GM18870 (cell line): ENCODE data around the gene PLA2R1.

Source experiments
- ATAC-seq: cut with Tn5 transposase; IDR thresholded peaks from one replicate; pipeline ENCODE4 v1.9.1; 2021; ENCODE audit warnings: moderate library complexity; ENCODE audit not compliant: unreplicated experiment

PLA2R1 gene

DNA sequence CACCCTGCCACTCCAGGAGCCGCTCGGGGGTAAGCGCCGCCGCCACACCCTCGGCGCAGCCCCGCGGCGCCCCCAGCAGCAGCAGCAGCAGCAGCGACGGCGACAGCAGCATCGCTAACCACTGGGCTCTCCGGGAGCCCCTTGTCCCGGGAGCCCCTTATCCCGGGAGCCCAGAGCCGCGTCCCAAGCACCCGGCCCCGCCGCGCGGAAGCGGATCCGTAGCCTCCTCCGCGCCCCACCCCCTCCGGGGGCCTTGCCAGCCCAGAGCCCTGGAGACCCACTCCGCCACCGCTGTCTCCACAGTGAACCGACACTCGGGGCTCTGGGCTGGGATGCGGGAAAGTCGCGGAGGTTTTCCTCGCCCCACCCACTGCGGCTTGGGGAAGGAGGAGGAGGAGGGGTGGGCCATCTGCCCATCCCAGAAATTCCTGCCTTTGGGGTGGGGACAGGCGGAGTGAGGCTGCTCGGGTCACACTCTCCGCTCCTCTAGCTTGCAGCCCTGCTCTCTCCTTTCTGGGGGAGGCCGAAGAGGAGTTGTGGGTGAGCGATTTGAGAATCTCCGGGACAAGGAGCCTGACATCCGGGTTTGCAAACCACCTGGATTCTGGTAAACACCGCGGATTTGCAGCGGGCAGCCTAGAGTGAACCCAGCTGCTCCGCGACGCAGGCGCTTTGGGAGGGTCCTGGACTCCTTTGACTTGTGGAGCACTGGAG lies at the start of gene PLA2R1:
PLA2R1 (minus strand) TSS at position 324 of the 714 bp plus-strand sequence; CDS start at position 112, 212 bp downstream.
- no peak for ATAC-seq

GRCh38 chr2:160110674-160111239 lies 48.3 kb upstream of the PLA2R1 start:
- ATAC-seq = no peak

DNA sequence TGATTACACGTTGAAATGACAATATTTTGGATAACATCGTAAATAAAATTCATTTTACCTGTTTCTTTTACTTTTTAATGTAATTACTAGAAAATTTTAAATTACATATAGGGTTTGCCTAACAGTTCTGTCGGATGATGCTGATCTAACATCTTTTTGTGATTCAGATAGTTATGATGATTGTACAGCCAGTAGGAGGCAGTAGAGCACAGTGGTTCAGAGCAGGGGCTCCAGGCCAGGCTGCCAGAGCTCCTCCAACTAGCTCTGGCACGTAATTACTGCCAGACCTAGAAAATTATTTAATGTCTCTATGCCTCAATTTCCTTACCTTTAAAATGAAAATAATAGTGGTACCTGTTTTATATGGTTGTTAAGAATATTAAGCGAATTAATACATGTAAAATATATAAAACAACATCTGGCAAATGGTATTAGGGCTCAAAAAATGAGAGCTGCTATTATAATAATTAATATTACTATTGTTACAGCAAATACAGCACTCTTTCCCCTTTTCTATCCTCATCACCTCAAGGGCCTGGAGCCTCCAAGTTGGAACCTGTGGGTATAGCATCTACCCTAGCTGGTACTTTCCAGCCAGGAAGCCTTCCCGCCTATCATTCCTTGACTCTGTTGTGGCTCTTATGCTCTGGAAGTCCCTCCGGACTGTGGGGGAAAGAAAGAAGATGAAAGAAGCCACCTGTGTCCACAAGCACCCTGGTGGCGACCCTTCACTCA lies 47.7 kb upstream of the PLA2R1 start:
- peak; percentile 74 for ATAC-seq

- ATAC-seq = no peak
Observed at GRCh38 chr2:160109243-160109642, 46.8 kb upstream of the PLA2R1 start.

- no peak for ATAC-seq
Observed at GRCh38 chr2:160108646-160109045, 46.2 kb upstream of the PLA2R1 start.

GRCh38 chr2:160105366-160105765 lies 43.0 kb upstream of the PLA2R1 start:
- ATAC-seq = no peak

- ATAC-seq = no peak
Observed at GRCh38 chr2:160104115-160104514, 41.7 kb upstream of the PLA2R1 start.

GRCh38 chr2:160097326-160097725 lies 34.9 kb upstream of the PLA2R1 start:
- ATAC-seq = no peak

GRCh38 chr2:160096409-160096808 lies 34.0 kb upstream of the PLA2R1 start:
- ATAC-seq = peak; percentile 87

DNA sequence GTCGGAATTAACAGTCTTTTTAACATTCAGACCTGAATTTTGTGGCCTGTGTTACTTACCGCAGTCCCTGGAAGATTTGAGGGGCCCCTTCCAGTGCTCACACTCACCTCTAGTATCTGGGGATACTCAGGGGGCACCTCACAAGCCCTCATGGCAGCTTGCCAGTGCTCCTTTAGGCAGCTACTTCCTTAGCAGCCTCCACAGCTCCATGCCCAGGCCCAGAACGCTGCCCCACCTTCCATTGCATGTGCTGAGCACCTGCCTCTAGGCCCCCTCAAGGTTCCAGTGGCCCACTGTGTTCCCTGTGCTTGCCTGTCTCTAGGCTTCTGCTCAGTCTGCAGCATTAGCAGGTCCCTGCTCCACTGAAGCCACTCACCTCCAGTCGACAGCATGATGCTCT lies 30.0 kb upstream of the PLA2R1 start:
- ATAC-seq = no peak

- no peak for ATAC-seq
Observed at GRCh38 chr2:160091381-160091780, 29.0 kb upstream of the PLA2R1 start.

GRCh38 chr2:160087854-160088745 lies 25.7 kb upstream of the PLA2R1 start:
- no peak for ATAC-seq

DNA sequence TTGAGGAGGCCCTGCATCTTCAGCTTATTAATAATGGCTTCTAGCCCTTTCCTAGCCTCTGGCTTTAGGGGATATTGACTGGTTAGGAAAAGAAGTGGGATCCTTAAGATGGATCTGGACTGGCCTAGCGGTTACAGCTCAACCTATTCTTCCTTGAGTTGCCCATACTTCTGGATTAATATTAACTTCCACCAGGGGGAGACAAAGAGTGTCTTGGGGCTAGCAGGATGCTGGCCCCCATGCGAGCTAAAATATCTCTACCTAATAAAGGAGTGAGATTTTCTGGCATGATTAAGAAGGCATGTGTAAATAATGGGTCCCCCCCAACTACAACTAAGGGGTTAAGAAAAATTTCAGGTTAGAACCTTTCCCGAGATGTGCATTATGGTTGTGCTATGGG lies 23.2 kb upstream of the PLA2R1 start:
- ATAC-seq = no peak

DNA sequence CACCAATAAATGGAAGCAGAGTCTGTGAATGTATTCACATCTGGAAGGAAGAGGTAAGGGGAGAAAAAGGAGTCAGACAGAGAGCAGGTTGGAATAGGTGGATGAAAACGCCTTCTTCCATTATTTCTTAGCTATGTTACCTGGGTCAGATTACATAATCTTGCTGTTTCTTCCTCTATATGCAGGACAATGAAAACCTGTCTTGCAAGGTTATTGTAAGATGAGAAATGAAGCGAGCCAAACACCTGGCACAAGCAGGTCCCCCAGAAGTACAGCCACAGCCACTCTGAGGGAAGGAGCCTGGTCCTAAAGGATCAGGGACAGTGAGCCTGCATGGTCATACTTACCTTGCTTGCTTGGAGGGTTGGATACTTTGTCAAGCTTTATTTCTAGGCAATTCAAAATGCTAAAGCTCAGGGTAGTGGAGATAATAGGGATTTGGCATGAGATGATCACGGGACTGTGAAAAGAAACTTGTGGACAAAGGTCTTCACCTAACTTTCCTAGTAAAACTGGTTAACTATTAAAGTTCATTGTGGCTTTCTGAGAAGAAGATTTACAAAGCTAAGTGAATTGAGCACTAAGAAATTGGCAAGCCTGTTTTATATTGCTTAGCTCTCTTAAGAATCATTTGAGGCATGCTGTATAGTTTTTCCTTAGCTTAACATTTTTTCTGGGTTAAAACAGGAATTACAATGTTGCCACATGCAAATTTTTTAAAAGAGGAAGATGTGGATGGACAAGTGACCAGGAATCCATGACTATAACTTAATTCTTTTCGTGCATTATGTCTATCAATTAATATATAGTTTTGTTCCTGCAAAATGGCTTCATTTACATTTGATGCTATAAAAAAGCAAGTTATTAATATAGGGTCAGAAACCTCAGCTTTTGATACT lies 15.7 kb upstream of the PLA2R1 start:
- no peak for ATAC-seq

DNA sequence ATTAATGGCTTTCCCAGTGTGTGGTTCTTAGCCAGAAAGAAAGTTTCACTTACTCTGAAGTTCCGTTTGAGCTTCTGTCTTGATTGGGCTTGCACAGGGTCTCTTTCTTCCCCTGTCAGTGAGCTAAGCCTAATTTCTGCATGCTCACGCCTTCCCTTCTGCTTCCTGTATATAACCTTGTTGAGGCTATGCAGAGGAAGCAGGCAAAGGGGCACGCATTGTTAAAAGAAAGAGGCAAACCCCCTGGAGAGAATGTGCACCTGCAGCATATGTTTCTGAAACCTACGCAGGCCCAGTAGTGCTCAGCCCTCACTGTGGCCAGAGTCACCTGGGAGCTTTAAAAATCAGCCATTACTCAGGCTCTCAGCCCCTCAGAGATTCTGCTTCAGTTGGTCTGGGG lies 14.5 kb upstream of the PLA2R1 start:
- ATAC-seq = no peak

- no peak for ATAC-seq
Observed at GRCh38 chr2:160076241-160076640, 13.8 kb upstream of the PLA2R1 start.

- ATAC-seq = no peak
Observed at GRCh38 chr2:160075171-160075570, 12.8 kb upstream of the PLA2R1 start.

DNA sequence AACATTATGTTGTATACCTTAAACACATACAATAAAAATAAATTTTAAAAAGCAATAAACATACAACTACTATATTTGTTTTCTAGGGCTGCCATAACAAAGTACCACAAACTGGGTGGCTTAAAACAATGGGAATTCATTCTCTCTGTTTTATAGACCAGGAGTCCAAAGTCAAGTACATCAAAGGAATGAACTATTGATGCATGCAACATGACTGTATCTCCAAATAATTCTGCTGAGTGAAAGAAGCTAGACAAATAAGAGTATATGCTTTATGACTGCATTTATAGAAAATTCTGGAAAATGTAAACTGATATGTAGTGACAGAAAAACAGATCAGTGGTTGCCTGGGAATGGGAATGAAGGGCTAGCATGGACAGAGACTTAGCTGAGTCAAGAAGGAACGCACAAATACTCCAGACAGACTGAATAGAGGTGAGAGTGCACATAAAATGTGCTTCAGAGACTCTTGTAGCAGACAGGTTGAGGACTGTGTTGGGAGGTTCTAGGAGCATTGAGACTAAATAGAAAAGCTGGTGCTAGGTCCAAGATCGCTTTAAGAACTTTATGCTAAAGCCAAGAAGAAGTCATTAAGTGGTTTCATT lies 11.0 kb upstream of the PLA2R1 start:
- no peak for ATAC-seq

- ATAC-seq = no peak
Observed at GRCh38 chr2:160068906-160069305, 6.5 kb upstream of the PLA2R1 start.

DNA sequence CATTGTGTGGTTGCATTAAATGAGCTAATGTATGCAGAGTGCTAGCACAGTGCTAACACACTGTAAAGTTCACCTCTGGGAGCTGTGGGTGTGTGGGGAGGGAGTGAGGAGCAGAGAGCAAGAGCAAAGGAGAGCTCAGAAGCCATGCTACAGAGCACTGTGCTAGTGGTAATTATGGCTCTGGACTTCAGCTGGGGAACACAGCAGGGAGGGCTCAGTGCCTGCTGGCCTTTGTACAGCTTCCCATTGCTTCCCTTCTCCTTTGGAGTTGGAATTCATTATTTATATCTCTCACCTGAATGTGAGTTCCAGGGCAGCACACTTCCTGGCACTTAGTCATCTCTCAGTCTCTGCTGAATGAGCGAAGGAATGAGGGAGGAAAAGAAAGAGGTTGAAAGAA lies 2.5 kb upstream of the PLA2R1 start:
- ATAC-seq = no peak
